Activated naive CD8-positive, alpha-beta T cell treated with anti-CD3 and anti-CD28 coated beads, Interleukin-2, amount 10 ng/mL, durations not matched to agents 7 days and 5 days (primary cell): ENCODE results near the gene GDI1. TPM values are rescaled to one million over a fixed set of nuclear protein-coding genes. Genes with fewer than 3 reads are reported as not detected.
A peak's percentile ranks its signal among the peaks of the same experiment; 100 is the strongest.
"Not testable (repeated sequence)": the region's sequence is repeated elsewhere in the genome, so short reads cannot be mapped to it uniquely, and the experiment has no call there.

Source experiments
- ATAC-seq: fragments of 150-1000 bp; cut with Tn5 transposase; one replicate; pipeline ENCODE4 v1.10.0; 2021; ENCODE audit warnings: low read depth, moderate library complexity
- POLR2A ChIA-PET: fragments of 350-600 bp; sonication (Branson Sonifier 250); formaldehyde crosslinking; loops from one replicate; lab custom pipeline; 2021; ENCODE audit warnings: antibody characterized with exemption; lab: Charles Lee
- DNase-seq: peaks from one replicate; pipeline ENCODE4 v3.0.0; 2021
- H3K27ac Mint-ChIP-seq: one replicate; pipeline ENCODE4 v1.8.0; 2022; ENCODE audit warnings: mild to moderate bottlenecking, mixed read lengths
- H3K27me3 Mint-ChIP-seq: one replicate; pipeline ENCODE4 v1.8.0; 2022; ENCODE audit warnings: mild to moderate bottlenecking, moderate library complexity, mixed read lengths
- H3K36me3 Mint-ChIP-seq: one replicate; pipeline ENCODE4 v1.8.0; 2021; ENCODE audit warnings: mild to moderate bottlenecking, mixed read lengths
- H3K4me1 Mint-ChIP-seq: one replicate; pipeline ENCODE4 v1.8.0; 2021; ENCODE audit warnings: mixed read lengths
- H3K4me3 Mint-ChIP-seq: one replicate; pipeline ENCODE4 v1.8.0; 2022; ENCODE audit warnings: mild to moderate bottlenecking, moderate library complexity, mixed read lengths
- H3K9me3 Mint-ChIP-seq: one replicate; pipeline ENCODE4 v1.8.0; 2021; ENCODE audit warnings: mixed read lengths
- total RNA-seq, 2 experiments: library from RNA; stranded (reverse); gene quantifications; one replicate each; pipeline ENCODE4 v1.2.3, GENCODE V29; 2021

GDI1 gene
- total RNA-seq, result 100 to 1,000 TPM; 138 to 147 TPM

DNA sequence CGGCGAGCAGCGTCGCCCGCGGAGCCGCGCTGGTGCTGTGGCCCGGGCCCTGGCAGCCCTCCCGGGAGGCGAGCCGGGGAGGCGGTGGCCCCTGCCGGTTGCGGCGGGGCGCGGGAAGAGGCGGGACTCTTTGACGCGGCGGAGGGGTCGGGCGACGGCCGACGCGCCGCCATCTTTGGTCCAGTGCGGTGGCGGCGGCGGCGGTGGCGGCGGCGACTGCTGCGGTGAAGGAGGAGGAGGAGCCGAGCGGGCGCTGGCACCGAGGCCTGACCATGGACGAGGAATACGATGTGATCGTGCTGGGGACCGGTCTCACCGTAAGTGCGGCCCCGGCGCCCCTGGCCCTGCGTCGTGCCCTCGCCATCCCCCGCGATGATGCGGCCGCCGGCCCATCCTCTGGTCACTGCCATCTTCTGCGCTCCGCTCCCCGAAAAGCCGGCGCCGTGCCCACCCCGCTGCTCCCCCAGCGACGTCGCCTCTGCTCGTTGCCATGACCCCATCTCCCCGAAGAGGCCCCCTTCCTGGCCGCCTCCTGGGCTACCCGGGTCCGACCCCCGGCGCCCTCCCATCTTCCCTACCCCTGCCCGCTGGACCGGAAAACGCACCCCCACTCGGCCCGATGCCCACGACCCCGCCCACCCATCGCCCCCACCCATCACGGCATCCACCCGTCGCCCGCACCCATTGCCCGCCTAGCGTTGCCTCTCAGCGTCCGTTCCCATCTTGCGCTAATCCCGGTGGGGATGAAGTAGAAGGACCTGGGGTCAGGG lies at the start of gene GDI1:
Gene GDI1, plus strand, starts transcription at position 172 of the 770 bp plus-strand sequence. Its CDS starts 101 bp downstream, at position 273.
- POLR2A ChIA-PET, result no interaction called here
- no peaks in the 10 kb centered on the region for H3K27me3 Mint-ChIP-seq

DNA sequence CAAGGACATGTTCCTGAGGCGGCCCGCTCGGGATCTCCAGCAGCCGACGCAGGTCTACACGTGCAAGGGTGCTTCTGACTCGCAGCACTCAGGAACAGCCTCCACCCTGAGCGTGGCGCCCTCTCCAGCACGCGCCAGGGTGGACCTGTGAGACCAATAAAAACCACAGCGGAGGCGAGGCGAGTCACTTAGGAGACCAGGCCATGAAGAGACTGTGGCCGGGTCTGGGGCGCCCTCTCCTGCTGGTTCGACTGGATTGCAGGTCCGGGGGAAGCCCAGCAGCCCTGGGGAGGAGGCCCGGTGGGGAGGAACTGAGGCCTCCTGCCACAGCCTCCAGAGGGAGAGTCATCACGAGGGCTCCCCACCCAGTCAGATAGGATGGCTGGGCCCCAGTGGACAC lies 48.9 kb upstream of the GDI1 start:
- H3K36me3 Mint-ChIP-seq, H3K27ac Mint-ChIP-seq, H3K27me3 Mint-ChIP-seq, H3K9me3 Mint-ChIP-seq, H3K4me1 Mint-ChIP-seq, POLR2A ChIA-PET, DNase-seq, H3K4me3 Mint-ChIP-seq: not testable (repeated sequence)
- ATAC-seq, result peak; percentile 20

More for the DNA sequence above, at the start of gene GDI1:
- Mint-ChIP-seq H3K9me3 (no peaks in the 10 kb centered on the region), H3K4me1 (peaks cover 15% of the 10 kb centered on the region), H3K27ac (peak within 1 kb of the TSS; percentile 89), H3K4me3 (peak within 1 kb of the TSS; percentile 89), H3K36me3 (no peaks in the 10 kb centered on the region)
- DNase-seq (peak; percentile 79), ATAC-seq (peak; percentile 48)

DNA sequence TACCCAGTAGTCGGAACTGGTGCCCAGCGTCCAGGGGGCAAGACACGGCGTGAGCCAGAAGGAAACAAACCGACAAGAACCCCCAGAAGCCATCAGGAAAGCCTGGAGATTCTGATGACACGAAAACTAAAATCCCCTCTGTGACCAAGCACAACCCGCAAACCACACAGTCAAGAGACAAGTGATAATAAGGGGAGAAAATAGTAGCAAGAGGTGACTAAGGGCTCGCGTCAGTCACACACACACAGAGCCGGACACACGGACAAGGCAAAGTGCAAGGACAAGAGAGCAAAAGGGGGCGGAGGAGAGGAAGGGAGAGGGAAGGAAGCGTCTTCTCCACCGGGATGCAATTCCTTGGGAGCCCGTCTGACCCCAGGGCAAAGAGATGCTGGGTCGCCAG lies 48.3 kb upstream of the GDI1 start:
- H3K27me3 Mint-ChIP-seq, H3K4me1 Mint-ChIP-seq, H3K9me3 Mint-ChIP-seq, H3K27ac Mint-ChIP-seq, POLR2A ChIA-PET, ATAC-seq, DNase-seq, H3K36me3 Mint-ChIP-seq, H3K4me3 Mint-ChIP-seq: not testable (repeated sequence)

DNA sequence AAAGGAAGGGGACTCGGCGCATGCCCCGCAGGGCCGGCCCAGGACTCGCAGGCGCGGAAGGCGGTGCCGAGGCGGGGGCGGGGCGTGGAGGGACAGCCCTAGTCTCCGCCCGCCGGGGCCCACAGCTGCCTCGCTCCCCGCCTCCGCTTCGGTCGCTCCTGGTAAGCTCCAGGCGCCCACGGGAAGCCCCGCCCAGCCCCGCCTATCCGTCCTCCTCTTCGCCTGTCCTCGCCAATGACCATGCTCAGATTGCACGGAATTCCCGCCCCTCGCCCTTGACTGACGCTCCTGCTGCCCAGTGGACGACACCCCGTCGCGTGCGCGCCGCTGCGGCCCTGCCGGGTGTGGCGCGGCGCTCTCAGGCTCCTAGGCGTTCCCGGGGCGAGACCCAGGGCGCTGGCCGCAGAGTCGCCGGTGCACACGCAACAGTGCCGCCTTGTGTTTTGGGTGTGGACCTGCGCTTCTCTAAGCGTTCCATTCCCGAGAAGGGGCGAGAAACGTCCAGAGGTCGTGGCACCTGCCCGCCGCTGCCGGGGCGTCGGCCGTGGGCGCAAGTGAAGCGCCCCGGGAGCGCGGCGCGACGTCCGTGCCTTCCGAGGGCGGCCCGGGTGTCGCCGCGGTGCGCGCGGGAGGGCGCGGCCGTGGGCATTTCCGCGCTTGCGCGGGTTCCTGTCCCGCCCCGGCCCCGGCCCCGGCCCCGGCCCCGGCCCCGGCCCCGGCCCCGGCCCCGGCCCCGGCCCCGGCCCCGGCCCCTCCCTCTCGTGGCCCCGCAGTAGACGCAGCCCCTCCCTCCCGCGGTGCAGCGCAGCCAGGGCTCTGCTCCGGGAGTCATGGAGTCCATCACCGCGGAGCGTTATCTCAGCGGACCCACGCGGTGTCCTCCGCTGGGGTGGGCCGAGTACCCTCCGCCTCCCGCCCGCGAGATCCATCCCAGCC lies 46.9 kb upstream of the GDI1 start:
- H3K27ac Mint-ChIP-seq, H3K4me3 Mint-ChIP-seq, H3K27me3 Mint-ChIP-seq, H3K36me3 Mint-ChIP-seq, DNase-seq, H3K4me1 Mint-ChIP-seq, POLR2A ChIA-PET, H3K9me3 Mint-ChIP-seq: not testable (repeated sequence)
- ATAC-seq, result peak; percentile 78

DNA sequence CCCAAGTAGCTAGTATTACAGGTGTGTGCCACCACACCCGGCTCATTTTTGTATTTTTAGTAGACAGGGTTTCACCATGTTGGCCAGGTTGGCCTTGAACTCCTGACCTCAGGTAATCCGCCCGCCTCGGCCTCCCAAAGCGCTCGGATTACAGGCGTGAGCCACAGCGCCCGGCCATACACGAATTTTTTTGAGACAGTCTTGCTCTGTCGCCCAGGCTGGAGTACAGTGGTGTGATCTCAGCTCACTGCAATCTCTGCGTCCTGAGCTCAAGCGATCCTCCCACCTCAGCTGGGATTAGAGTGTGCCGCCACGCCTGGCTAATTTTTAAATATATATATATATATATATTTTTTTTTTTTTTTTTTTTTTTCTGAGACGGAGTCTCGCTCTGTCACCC lies 40.6 kb upstream of the GDI1 start:
- POLR2A ChIA-PET, result interaction anchor here (1.2 kb wide), 1 partner anchor 135 kb away, joined by 6 read pairs; no protein-coding TSS in a partner anchor
- peak overlapping the region; percentile 97 for H3K4me3 Mint-ChIP-seq
- not testable (repeated sequence) for DNase-seq, H3K27me3 Mint-ChIP-seq, H3K27ac Mint-ChIP-seq, ATAC-seq, H3K9me3 Mint-ChIP-seq, H3K4me1 Mint-ChIP-seq
- H3K36me3 Mint-ChIP-seq, result peaks cover 13% of the 10 kb centered on the region

DNA sequence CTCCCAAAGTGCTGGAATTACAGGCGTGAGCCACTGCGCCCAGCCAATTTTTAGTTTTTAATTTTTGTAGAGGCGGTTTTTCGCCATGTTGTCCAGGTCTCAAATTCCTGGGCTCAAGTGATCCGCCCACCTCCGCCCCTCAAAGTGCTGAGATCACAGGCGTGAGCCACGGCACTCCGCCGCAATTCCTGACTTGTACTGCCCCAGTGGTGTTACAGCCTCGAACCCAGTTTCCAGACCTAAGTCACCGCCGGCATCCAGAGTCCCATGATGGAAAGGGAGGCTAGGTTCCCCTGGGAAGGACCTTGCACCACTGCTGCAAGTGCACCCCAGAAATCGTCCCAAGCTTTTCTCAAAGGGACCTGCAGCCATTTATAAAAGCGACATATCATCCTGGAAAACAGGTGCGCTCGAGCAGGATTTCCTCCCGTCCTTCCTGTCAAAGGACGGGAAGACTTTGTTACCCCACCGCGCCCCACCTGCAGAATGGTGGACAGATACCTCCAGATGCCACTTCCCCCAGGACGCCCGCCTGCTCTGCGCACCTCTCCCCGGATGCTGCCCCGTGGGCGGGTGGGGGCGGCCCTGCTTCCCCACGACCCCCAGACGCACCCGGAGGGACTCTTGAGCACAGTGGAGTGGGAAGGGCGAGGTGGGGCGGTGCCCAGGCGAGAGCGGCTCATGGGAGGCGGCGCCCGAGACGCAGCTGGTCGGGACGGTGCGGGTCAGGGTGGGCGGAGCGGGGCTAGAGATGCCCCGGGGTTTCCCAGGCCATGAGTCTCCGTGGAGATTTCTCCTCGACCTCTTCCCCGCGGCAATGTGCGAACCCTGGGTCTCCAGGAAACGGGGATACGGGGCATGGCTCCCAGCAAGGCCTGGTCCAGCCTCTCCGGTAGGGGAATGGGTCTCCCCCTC lies 39.7 kb upstream of the GDI1 start:
- Mint-ChIP-seq H3K27ac (peak overlapping the region; percentile 100), H3K4me3 (peak overlapping the region; percentile 97), H3K4me1 (peaks cover 5% of the 10 kb centered on the region), H3K36me3 (peaks cover 13% of the 10 kb centered on the region), H3K9me3 (no peaks in the 10 kb centered on the region), H3K27me3 (no peaks in the 10 kb centered on the region)
- peak; percentile 43 for ATAC-seq
- DNase-seq, result peak; percentile 69
- POLR2A ChIA-PET, result interaction anchor here (0.6 to 5.9 kb wide), 21 partner anchors 14 to 344 kb away, joined by 3 to 72 read pairs (median 6); partner anchors contain the start of genes ATP6AP1, DNASE1L1, FAM3A and IKBKG

DNA sequence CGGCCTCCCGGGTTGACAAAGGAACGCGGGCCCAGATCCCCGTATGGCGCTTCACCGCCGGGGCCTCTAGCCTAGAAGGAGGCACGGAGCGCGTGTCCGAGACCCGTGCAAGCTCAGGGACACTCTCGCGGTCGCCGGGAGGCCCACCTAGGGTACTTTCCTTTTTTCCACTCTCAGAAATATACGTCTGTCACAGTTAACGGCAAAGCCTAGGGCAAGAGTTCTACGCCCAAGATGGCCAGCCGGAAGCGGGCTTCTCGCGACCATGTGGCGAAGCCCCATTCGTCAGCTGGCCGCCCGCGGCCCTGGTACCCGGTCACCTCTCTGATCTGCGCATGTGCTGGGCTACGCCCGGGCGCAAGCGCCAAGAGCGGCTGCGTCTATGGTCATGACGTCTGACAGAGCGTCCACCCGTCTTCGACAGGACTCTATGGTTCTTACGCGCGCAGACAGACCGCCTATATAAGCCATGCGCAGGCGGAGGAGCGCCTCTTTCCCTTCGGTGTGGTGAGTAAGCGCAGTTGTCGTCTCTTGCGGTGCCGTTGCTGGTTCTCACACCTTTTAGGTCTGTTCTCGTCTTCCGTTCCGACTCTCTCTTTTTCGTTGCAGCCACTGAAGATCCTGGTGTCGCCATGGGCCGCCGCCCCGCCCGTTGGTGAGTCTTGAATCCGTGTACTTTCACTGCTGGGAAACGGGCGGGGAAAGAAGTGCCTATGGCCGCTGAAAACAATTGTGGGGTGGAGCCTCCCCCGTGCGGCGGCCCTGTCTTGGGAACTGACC lies 38.9 kb upstream of the GDI1 start, which contains the start of gene RPL10:
Gene RPL10, plus strand, starts transcription at position 490 of the 780 bp plus-strand sequence. Its CDS starts 143 bp downstream, at position 633.
- DNase-seq (peak; percentile 87), ATAC-seq (peak; percentile 86)
- H3K27me3 Mint-ChIP-seq, result no peaks in the 10 kb centered on the region
- H3K27ac Mint-ChIP-seq, result peak within 1 kb of the TSS; percentile 100
- H3K36me3 Mint-ChIP-seq, result peaks cover 13% of the 10 kb centered on the region
- peak within 1 kb of the TSS; percentile 97 for H3K4me3 Mint-ChIP-seq
- POLR2A ChIA-PET, result interaction anchor here (0.6 to 5.9 kb wide), 23 partner anchors 13 to 343 kb away, joined by 3 to 72 read pairs (median 5); partner anchors contain the start of genes ATP6AP1, DNASE1L1, EMD and FAM3A
- H3K9me3 Mint-ChIP-seq, result no peaks in the 10 kb centered on the region
- peaks cover 5% of the 10 kb centered on the region for H3K4me1 Mint-ChIP-seq

DNA sequence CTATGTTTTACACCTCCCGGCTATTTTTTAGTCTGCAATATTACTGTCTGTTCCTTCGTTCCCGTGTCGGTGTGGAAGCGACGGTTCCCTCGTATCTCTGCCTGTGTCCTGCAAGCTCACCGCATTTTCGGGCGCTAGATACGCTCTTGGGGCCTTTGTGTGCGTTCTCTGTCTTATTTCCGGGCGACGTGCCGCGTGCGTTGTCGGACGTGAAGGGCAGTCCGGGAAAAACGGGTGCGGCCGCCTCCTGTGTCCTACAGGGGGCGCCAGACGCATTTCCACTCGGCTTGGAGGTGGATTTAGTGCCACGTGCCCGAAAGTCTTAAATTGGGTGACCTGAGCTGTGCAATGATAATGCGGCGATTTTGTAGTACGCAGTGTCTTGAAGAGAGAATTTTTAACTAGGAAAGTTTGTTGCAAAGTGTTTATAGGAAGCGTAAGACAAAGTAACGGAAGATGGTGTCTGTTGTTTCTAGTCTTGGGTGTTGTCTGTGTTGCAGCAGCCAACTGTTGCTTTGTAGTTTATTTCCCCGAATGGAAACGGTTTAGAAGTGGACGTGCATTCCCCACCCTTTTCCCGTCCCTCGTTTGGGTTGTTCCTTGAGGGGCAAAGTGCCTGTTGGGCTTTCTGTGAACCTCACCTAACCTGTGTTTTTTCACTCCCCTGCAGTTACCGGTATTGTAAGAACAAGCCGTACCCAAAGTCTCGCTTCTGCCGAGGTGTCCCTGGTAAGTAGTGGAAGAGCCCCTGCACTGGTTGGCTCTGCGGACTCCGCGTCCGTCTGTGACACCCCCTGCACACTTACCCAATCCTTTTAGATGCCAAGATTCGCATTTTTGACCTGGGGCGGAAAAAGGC lies 38.1 kb upstream of the GDI1 start:
- Mint-ChIP-seq H3K4me1 (peaks cover 5% of the 10 kb centered on the region), H3K27me3 (no peaks in the 10 kb centered on the region), H3K27ac (peak overlapping the region; percentile 100), H3K4me3 (peak overlapping the region; percentile 97), H3K36me3 (peaks cover 13% of the 10 kb centered on the region), H3K9me3 (no peaks in the 10 kb centered on the region)
- POLR2A ChIA-PET, result interaction anchor here (1.0 to 5.9 kb wide), 15 partner anchors 12 to 133 kb away, joined by 3 to 72 read pairs (median 7); partner anchors contain the start of genes ATP6AP1, DNASE1L1, EMD and FAM3A
- peak; percentile 31 for ATAC-seq
- DNase-seq, result peak; percentile 80

DNA sequence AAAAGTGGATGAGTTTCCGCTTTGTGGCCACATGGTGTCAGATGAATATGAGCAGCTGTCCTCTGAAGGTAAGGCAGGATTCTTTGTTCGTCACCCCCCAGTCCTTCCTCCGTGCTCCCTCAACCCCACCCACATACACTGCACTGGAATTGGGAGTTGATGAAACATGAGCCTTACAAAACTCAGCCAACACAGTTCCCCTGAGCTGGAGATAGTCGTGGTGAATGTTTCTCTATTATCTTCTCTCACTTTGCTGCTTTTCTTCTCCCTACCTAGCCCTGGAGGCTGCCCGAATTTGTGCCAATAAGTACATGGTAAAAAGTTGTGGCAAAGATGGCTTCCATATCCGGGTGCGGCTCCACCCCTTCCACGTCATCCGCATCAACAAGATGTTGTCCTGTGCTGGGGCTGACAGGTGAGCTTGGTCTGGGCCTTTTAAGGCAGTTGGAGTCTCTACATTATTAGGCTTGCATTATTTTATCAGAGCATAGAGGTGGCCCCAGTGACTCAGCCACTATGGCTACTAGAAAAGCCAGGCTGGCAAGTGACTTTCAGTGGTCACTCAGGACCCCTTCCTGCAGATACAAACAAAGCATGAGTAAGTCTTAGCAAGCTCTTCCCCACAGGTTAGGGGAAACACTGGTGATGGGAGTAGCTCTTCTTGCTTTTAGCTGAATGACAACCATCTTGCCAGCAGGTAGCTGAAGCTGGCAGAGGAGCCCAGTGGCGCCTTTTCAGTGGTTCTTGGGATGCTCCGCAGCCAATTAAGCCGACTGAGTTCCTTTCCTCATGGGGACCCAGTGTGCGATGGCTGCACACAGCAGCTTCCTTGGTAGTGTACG lies 37.2 kb upstream of the GDI1 start:
- no peaks in the 10 kb centered on the region for H3K27me3 Mint-ChIP-seq
- H3K4me1 Mint-ChIP-seq, result peaks cover 5% of the 10 kb centered on the region
- peak overlapping the region; percentile 97 for H3K4me3 Mint-ChIP-seq
- ATAC-seq, result no peak
- POLR2A ChIA-PET, result interaction anchor here (1.1 to 5.9 kb wide), 9 partner anchors 11 to 133 kb away, joined by 3 to 72 read pairs (median 11); partner anchors contain the start of genes ATP6AP1, DNASE1L1, PLXNA3 and SLC10A3
- H3K9me3 Mint-ChIP-seq, result no peaks in the 10 kb centered on the region
- peaks cover 13% of the 10 kb centered on the region for H3K36me3 Mint-ChIP-seq
- no peak for DNase-seq
- peak overlapping the region; percentile 100 for H3K27ac Mint-ChIP-seq

DNA sequence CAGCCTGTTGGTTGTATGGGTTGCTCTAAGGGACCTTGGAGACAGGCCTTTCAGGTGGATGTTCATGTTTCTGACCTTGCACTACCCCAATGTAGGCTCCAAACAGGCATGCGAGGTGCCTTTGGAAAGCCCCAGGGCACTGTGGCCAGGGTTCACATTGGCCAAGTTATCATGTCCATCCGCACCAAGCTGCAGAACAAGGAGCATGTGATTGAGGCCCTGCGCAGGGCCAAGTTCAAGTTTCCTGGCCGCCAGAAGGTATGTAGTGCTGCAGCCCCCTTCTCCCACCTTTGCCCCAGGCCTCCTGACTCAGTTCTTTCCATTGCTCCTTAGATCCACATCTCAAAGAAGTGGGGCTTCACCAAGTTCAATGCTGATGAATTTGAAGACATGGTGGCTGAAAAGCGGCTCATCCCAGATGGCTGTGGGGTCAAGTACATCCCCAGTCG lies 36.6 kb upstream of the GDI1 start:
- not testable (repeated sequence) for H3K9me3 Mint-ChIP-seq, H3K27me3 Mint-ChIP-seq, DNase-seq, ATAC-seq, H3K4me1 Mint-ChIP-seq
- H3K4me3 Mint-ChIP-seq, result peak overlapping the region; percentile 97
- POLR2A ChIA-PET, result interaction anchor here (2.7 to 5.9 kb wide), 5 partner anchors 11 to 90 kb away, joined by 11 to 72 read pairs (median 17); partner anchors contain the start of genes ATP6AP1, DNASE1L1, PLXNA3 and SLC10A3
- peaks cover 13% of the 10 kb centered on the region for H3K36me3 Mint-ChIP-seq
- H3K27ac Mint-ChIP-seq, result peak overlapping the region; percentile 100
